GM23338 (cell line): ENCODE data around the gene CT45A10.
"Not testable (repeated sequence)": the region's sequence is repeated elsewhere in the genome, so short reads cannot be mapped to it uniquely, and the experiment has no call there.

ENCODE experiments used
- CREB1 ChIP-seq: fragments of 250-450 bp; sonication (Bioruptor Pico); IDR thresholded peaks from 2 replicates; pipeline ENCODE4 v1.5.0; 2020; ENCODE audit warnings: low read depth, mild to moderate bottlenecking, moderate library complexity
- CTCF ChIP-seq, 2 experiments: fragments of 200-600 bp in 1 of 2; sonication (generic) in 1 of 2; conservative IDR thresholded peaks; 2 replicates each; pipeline versions ENCODE4 v1.5.1 to v1.6.1; 2016 to 2017; ENCODE audit warnings: antibody characterized with exemption in 2 of 2, low read depth in 2 of 2, mild to moderate bottlenecking in 2 of 2, moderate library complexity in 1 of 2
- EZH2 ChIP-seq: fragments of 200-600 bp; sonication (generic); IDR thresholded peaks from one replicate; pipeline ENCODE4 v1.8.0; 2017; ENCODE audit warnings: antibody characterized with exemption, mild to moderate bottlenecking, low read depth; ENCODE audit not compliant: unreplicated experiment
- EZH2phosphoT487 ChIP-seq: fragments of 200-600 bp; sonication (generic); IDR thresholded peaks from one replicate; pipeline ENCODE4 v1.8.1; 2018; ENCODE audit warnings: antibody characterized with exemption; ENCODE audit not compliant: unreplicated experiment
- JUNB ChIP-seq: IDR thresholded peaks from one replicate; pipeline ENCODE4 v1.6.1; 2016; ENCODE audit warnings: antibody characterized with exemption; ENCODE audit not compliant: unreplicated experiment
- POLR2AphosphoS5 ChIP-seq: IDR thresholded peaks from 2 replicates; pipeline ENCODE4 v1.6.1; 2016; ENCODE audit warnings: antibody characterized with exemption, low read depth
- REST ChIP-seq: IDR thresholded peaks from one replicate; pipeline ENCODE4 v1.6.1; 2018; ENCODE audit warnings: antibody characterized with exemption; ENCODE audit not compliant: unreplicated experiment
- STAT1 ChIP-seq: IDR thresholded peaks from one replicate; pipeline ENCODE4 v1.6.1; 2016; ENCODE audit warnings: antibody characterized with exemption; ENCODE audit not compliant: unreplicated experiment

GRCh38 chrX:135920516-135920915 is 27.3 kb upstream of the CT45A10 start:
- TF ChIP-seq CTCF (conservative IDR thresholded peaks at IDR 0.05; ENCODE audit: low read depth in 2 of 2); POLR2AphosphoS5; EZH2; EZH2phosphoT487; REST; STAT1; JUNB; CREB1 (CRISPR knock-in tag): not testable (repeated sequence)
